Naive thymus-derived CD8-positive, alpha-beta T cell (primary cell): Measurements from ENCODE around the gene RAD51B. TPM values are rescaled to one million over a fixed set of nuclear protein-coding genes. Genes with fewer than 3 reads are reported as not detected.

Experiments used
- ATAC-seq, 2 donors: fragments of 150-1000 bp; cut with Tn5 transposase in 1 of 2; sonication (Bioruptor Pico), chemical (Tn5 transposase) in 1 of 2; 1 replicate in 1 of 2; 2 replicates in 1 of 2; pipeline ENCODE4 v1.10.0; 2021; ENCODE audit warnings: mild to moderate bottlenecking in 2 of 2, moderate library complexity in 2 of 2
- POLR2A ChIA-PET: fragments of 350-600 bp; sonication (Branson Sonifier 250); formaldehyde crosslinking; loops from one replicate; lab custom pipeline; 2021; ENCODE audit warnings: antibody characterized with exemption; lab: Charles Lee
- DNase-seq, 10 donors: peaks; one replicate each; pipeline versions ENCODE4 v3.0.0 to v3.0.0-alpha.2; 2020 to 2022
- H3K27ac Mint-ChIP-seq, 10 donors: one replicate each; pipeline ENCODE4 v1.8.0; 2020 to 2022; ENCODE audit warnings: mild to moderate bottlenecking in 10 of 10, mixed read lengths in 10 of 10, moderate library complexity in 4 of 10, inconsistent platforms in 1 of 10
- H3K27me3 Mint-ChIP-seq, 5 donors: one replicate each; pipeline ENCODE4 v1.8.0; 2021 to 2022; ENCODE audit warnings: mixed read lengths in 5 of 5
- H3K36me3 Mint-ChIP-seq, 3 donors: one replicate each; pipeline ENCODE4 v1.8.0; 2020 to 2022; ENCODE audit warnings: mixed read lengths in 3 of 3, mild to moderate bottlenecking in 2 of 3, inconsistent platforms in 1 of 3
- H3K4me1 Mint-ChIP-seq, 4 donors: one replicate each; pipeline ENCODE4 v1.8.0; 2021 to 2022; ENCODE audit warnings: mixed read lengths in 4 of 4
- H3K4me3 Mint-ChIP-seq, 10 donors: one replicate each; pipeline ENCODE4 v1.8.0; 2020 to 2022; ENCODE audit warnings: mild to moderate bottlenecking in 10 of 10, mixed read lengths in 10 of 10, moderate library complexity in 6 of 10, inconsistent platforms in 1 of 10
- H3K9me3 Mint-ChIP-seq, 9 donors: one replicate each; pipeline ENCODE4 v1.8.0; 2020 to 2022; ENCODE audit warnings: mixed read lengths in 9 of 9, mild to moderate bottlenecking in 3 of 9, inconsistent platforms in 1 of 9, moderate library complexity in 1 of 9
- polyA plus RNA-seq, 3 donors: library from polyadenylated mRNA; unstranded; fragments of 300-500 nt; fragmentation: Illumina TruSeq; gene quantifications; one replicate each; pipeline ENCODE4 v1.2.3, GENCODE V29; 2021
- total RNA-seq, 8 experiments: library from RNA in 2 of 8; stranded (reverse) in 2 of 8; gene quantifications; one replicate each; pipeline ENCODE4 v1.2.3 and lab custom pipeline; 2021 to 2026

Gene RAD51B
- total and polyA plus RNA-seq, 5 experiments from 2014 or later = 15.1 to 30.0 (median 26.4) TPM

- Mint-ChIP-seq H3K4me3 (no peak overlapping the region), H3K9me3 (no peaks in the 10 kb centered on the region), H3K27ac (no peak overlapping the region), H3K36me3 (peaks cover 0 to 2% (median 0%) of the 10 kb centered on the region in 3 donors), H3K27me3 (no peaks in the 10 kb centered on the region), H3K4me1 (no peaks in the 10 kb centered on the region)
- ATAC-seq = no peak
- POLR2A ChIA-PET = no interaction called here
- DNase-seq = no peak
These were observed 188.9 kb downstream of the RAD51B start for GRCh38 chr14:68008491-68008890.

GRCh38 chr14:68011406-68012028, 191.9 kb downstream of the RAD51B start:
- no peaks in the 10 kb centered on the region for H3K27me3 Mint-ChIP-seq
- no peak overlapping the region for H3K27ac Mint-ChIP-seq
- peaks cover 0 to 9% (median 7%) of the 10 kb centered on the region in 3 donors for H3K36me3 Mint-ChIP-seq
- DNase-seq = no peak
- POLR2A ChIA-PET = no interaction called here
- peaks cover 0 to 10% (median 0%) of the 10 kb centered on the region in 9 donors for H3K9me3 Mint-ChIP-seq
- ATAC-seq = no peak
- H3K4me1 Mint-ChIP-seq = peaks cover 0 to 2% (median 0%) of the 10 kb centered on the region in 4 donors
- no peak overlapping the region for H3K4me3 Mint-ChIP-seq

GRCh38 chr14:68012871-68013270, 193.3 kb downstream of the RAD51B start:
- ATAC-seq = no peak
- Mint-ChIP-seq H3K4me1 (peaks cover 0 to 2% (median 0%) of the 10 kb centered on the region in 4 donors), H3K9me3 (peaks cover 0 to 10% (median 0%) of the 10 kb centered on the region in 9 donors), H3K27me3 (no peaks in the 10 kb centered on the region), H3K27ac (no peak overlapping the region), H3K4me3 (no peak overlapping the region), H3K36me3 (peaks cover 0 to 9% (median 7%) of the 10 kb centered on the region in 3 donors)
- POLR2A ChIA-PET = no interaction called here
- no peak for DNase-seq

- peaks cover 0 to 9% (median 7%) of the 10 kb centered on the region in 3 donors for H3K36me3 Mint-ChIP-seq
- H3K27me3 Mint-ChIP-seq = no peaks in the 10 kb centered on the region
- POLR2A ChIA-PET = no interaction called here
- H3K27ac Mint-ChIP-seq = no peak overlapping the region
- no peak for DNase-seq
- peaks cover 0 to 2% (median 0%) of the 10 kb centered on the region in 4 donors for H3K4me1 Mint-ChIP-seq
- ATAC-seq = no peak
- H3K9me3 Mint-ChIP-seq = peaks cover 0 to 10% (median 0%) of the 10 kb centered on the region in 9 donors
- H3K4me3 Mint-ChIP-seq = no peak overlapping the region
These were observed 193.7 kb downstream of the RAD51B start for GRCh38 chr14:68013326-68013725.

- DNase-seq = no peak
- Mint-ChIP-seq H3K9me3 (peaks cover 0 to 10% (median 0%) of the 10 kb centered on the region in 9 donors), H3K36me3 (peaks cover 0 to 9% (median 7%) of the 10 kb centered on the region in 3 donors), H3K4me1 (peaks cover 0 to 2% (median 0%) of the 10 kb centered on the region in 4 donors), H3K4me3 (no peak overlapping the region), H3K27ac (no peak overlapping the region), H3K27me3 (no peaks in the 10 kb centered on the region)
- no peak for ATAC-seq
- POLR2A ChIA-PET = no interaction called here
These were observed 195.2 kb downstream of the RAD51B start for GRCh38 chr14:68014771-68015170.

GRCh38 chr14:68015356-68016254, 196.0 kb downstream of the RAD51B start:
- Mint-ChIP-seq H3K27ac (no peak overlapping the region), H3K4me1 (peaks cover 0 to 2% (median 0%) of the 10 kb centered on the region in 4 donors), H3K27me3 (no peaks in the 10 kb centered on the region), H3K9me3 (peaks cover 0 to 10% (median 0%) of the 10 kb centered on the region in 9 donors), H3K4me3 (no peak overlapping the region), H3K36me3 (peaks cover 0 to 9% (median 7%) of the 10 kb centered on the region in 3 donors)
- ATAC-seq (no peak), DNase-seq (no peak)
- POLR2A ChIA-PET = no interaction called here

GRCh38 chr14:68016255-68016914, 196.8 kb downstream of the RAD51B start:
- POLR2A ChIA-PET = no interaction called here
- H3K9me3 Mint-ChIP-seq = peaks cover 0 to 10% (median 0%) of the 10 kb centered on the region in 9 donors
- H3K36me3 Mint-ChIP-seq = peaks cover 0 to 10% (median 8%) of the 10 kb centered on the region in 3 donors
- no peak overlapping the region for H3K27ac Mint-ChIP-seq
- ATAC-seq = no peak
- no peak overlapping the region for H3K4me3 Mint-ChIP-seq
- H3K4me1 Mint-ChIP-seq = peaks cover 0 to 2% (median 0%) of the 10 kb centered on the region in 4 donors
- no peak for DNase-seq
- no peaks in the 10 kb centered on the region for H3K27me3 Mint-ChIP-seq

GRCh38 chr14:68018598-68018997, 199.0 kb downstream of the RAD51B start:
- no peak for ATAC-seq
- no peak for DNase-seq
- Mint-ChIP-seq H3K4me1 (peaks cover 0 to 2% (median 0%) of the 10 kb centered on the region in 4 donors), H3K36me3 (peaks cover 5 to 32% (median 27%) of the 10 kb centered on the region in 3 donors), H3K27me3 (no peaks in the 10 kb centered on the region), H3K4me3 (no peak overlapping the region), H3K9me3 (peaks cover 0 to 24% (median 12%) of the 10 kb centered on the region in 9 donors), H3K27ac (no peak overlapping the region)
- POLR2A ChIA-PET = no interaction called here

GRCh38 chr14:68020493-68020892, 200.9 kb downstream of the RAD51B start:
- Mint-ChIP-seq H3K27ac (no peak overlapping the region), H3K36me3 (peaks cover 8 to 26% (median 24%) of the 10 kb centered on the region in 3 donors), H3K4me3 (no peak overlapping the region), H3K4me1 (no peaks in the 10 kb centered on the region), H3K27me3 (no peaks in the 10 kb centered on the region), H3K9me3 (peaks cover 0 to 27% (median 16%) of the 10 kb centered on the region in 9 donors)
- POLR2A ChIA-PET = no interaction called here
- DNase-seq = no peak
- no peak for ATAC-seq

- ATAC-seq (no peak), DNase-seq (no peak)
- POLR2A ChIA-PET = no interaction called here
- Mint-ChIP-seq H3K27me3 (no peaks in the 10 kb centered on the region), H3K27ac (no peak overlapping the region), H3K9me3 (peaks cover 0 to 27% (median 15%) of the 10 kb centered on the region in 9 donors), H3K4me1 (no peaks in the 10 kb centered on the region), H3K4me3 (no peak overlapping the region), H3K36me3 (peaks cover 8 to 25% (median 23%) of the 10 kb centered on the region in 3 donors)
These were observed 201.6 kb downstream of the RAD51B start for GRCh38 chr14:68020999-68021663.

GRCh38 chr14:68027276-68027675, 207.7 kb downstream of the RAD51B start:
- ATAC-seq (no peak), DNase-seq (no peak)
- Mint-ChIP-seq H3K9me3 (peaks cover 0 to 48% (median 23%) of the 10 kb centered on the region in 9 donors), H3K27me3 (no peaks in the 10 kb centered on the region), H3K36me3 (peaks cover 18 to 52% (median 49%) of the 10 kb centered on the region in 3 donors), H3K27ac (no peak overlapping the region), H3K4me3 (no peak overlapping the region), H3K4me1 (peaks cover 0 to 5% (median 0%) of the 10 kb centered on the region in 4 donors)
- POLR2A ChIA-PET = no interaction called here

- H3K4me3 Mint-ChIP-seq = no peak overlapping the region
- H3K27ac Mint-ChIP-seq = no peak overlapping the region
- no peaks in the 10 kb centered on the region for H3K27me3 Mint-ChIP-seq
- peaks cover 0 to 5% (median 0%) of the 10 kb centered on the region in 4 donors for H3K4me1 Mint-ChIP-seq
- H3K36me3 Mint-ChIP-seq = peaks cover 20 to 44% (median 41%) of the 10 kb centered on the region in 3 donors
- ATAC-seq (no peak), DNase-seq (no peak)
- H3K9me3 Mint-ChIP-seq = peaks cover 0 to 43% (median 18%) of the 10 kb centered on the region in 9 donors
- POLR2A ChIA-PET = no interaction called here
These were observed 208.5 kb downstream of the RAD51B start for GRCh38 chr14:68028075-68028474.
